Measurements from ENCODE around the gene FKBP14.

Gene FKBP14

GRCh38 chr7:29974286-29974685, 52.2 kb downstream of the FKBP14 start:
- no peak overlapping the region for H3K4me2 ChIP-seq
- H3K27me3 ChIP-seq (ENCODE audit: insufficient read depth, low read depth): no peaks in the 10 kb centered on the region
- no peaks in the 10 kb centered on the region for H4K20me1 ChIP-seq (ENCODE audit: insufficient read depth)
- no peak for TF ChIP-seq CTCF (conservative IDR thresholded peaks at IDR 0.05; ENCODE audit: low read depth, low read length)
- H3K9ac ChIP-seq: no peak overlapping the region
- no peaks in the 10 kb centered on the region for H3K4me1 ChIP-seq (ENCODE audit: low read depth, poor library complexity, severe bottlenecking)
- no peak overlapping the region for H2AFZ ChIP-seq (ENCODE audit: low read depth)
- no peak overlapping the region for H3K27ac ChIP-seq
- H3K79me2 ChIP-seq (ENCODE audit: insufficient read depth, low read depth): no peaks in the 10 kb centered on the region
- no peak overlapping the region for H3K4me3 ChIP-seq (IDR thresholded peaks at IDR 0.05; ENCODE audit: insufficient read depth, low read depth, low read length)
- H3K36me3 ChIP-seq (ENCODE audit: insufficient read depth): no peaks in the 10 kb centered on the region

GRCh38 chr7:29972315-29972669, 54.2 kb downstream of the FKBP14 start:
- H3K9ac ChIP-seq: no peak overlapping the region

GRCh38 chr7:29971566-29972314, 54.8 kb downstream of the FKBP14 start:
- Histone ChIP-seq H3K36me3 (ENCODE audit: insufficient read depth) (no peaks in the 10 kb centered on the region), H3K4me3 (IDR thresholded peaks at IDR 0.05; ENCODE audit: insufficient read depth, low read depth, low read length) (no peak overlapping the region), H3K27ac (no peak overlapping the region), H3K4me2 (no peak overlapping the region), H3K27me3 (ENCODE audit: insufficient read depth, low read depth) (no peaks in the 10 kb centered on the region), H4K20me1 (ENCODE audit: insufficient read depth) (no peaks in the 10 kb centered on the region), H3K4me1 (ENCODE audit: low read depth, poor library complexity, severe bottlenecking) (no peaks in the 10 kb centered on the region), H2AFZ (ENCODE audit: low read depth) (no peak overlapping the region), H3K9ac (no peak overlapping the region), H3K79me2 (ENCODE audit: insufficient read depth, low read depth) (no peaks in the 10 kb centered on the region)
- no peak for TF ChIP-seq CTCF (conservative IDR thresholded peaks at IDR 0.05; ENCODE audit: low read depth, low read length)

More at GRCh38 chr7:29972315-29972669, 54.2 kb downstream of the FKBP14 start:
- Histone ChIP-seq H3K4me1 (ENCODE audit: low read depth, poor library complexity, severe bottlenecking) (no peaks in the 10 kb centered on the region), H3K27ac (no peak overlapping the region), H3K36me3 (ENCODE audit: insufficient read depth) (no peaks in the 10 kb centered on the region), H3K79me2 (ENCODE audit: insufficient read depth, low read depth) (no peaks in the 10 kb centered on the region), H2AFZ (ENCODE audit: low read depth) (no peak overlapping the region), H3K4me3 (IDR thresholded peaks at IDR 0.05; ENCODE audit: insufficient read depth, low read depth, low read length) (no peak overlapping the region), H3K27me3 (ENCODE audit: insufficient read depth, low read depth) (no peaks in the 10 kb centered on the region), H4K20me1 (ENCODE audit: insufficient read depth) (no peaks in the 10 kb centered on the region), H3K4me2 (no peak overlapping the region)
- no peak for TF ChIP-seq CTCF (conservative IDR thresholded peaks at IDR 0.05; ENCODE audit: low read depth, low read length)

- H3K4me3 ChIP-seq (IDR thresholded peaks at IDR 0.05; ENCODE audit: insufficient read depth, low read depth, low read length): no peak overlapping the region
- no peak overlapping the region for H3K27ac ChIP-seq
- H4K20me1 ChIP-seq (ENCODE audit: insufficient read depth): no peaks in the 10 kb centered on the region
- no peak overlapping the region for H2AFZ ChIP-seq (ENCODE audit: low read depth)
- H3K9ac ChIP-seq: no peak overlapping the region
- no peak for TF ChIP-seq CTCF (conservative IDR thresholded peaks at IDR 0.05; ENCODE audit: low read depth, low read length)
- no peaks in the 10 kb centered on the region for H3K4me1 ChIP-seq (ENCODE audit: low read depth, poor library complexity, severe bottlenecking)
- no peaks in the 10 kb centered on the region for H3K36me3 ChIP-seq (ENCODE audit: insufficient read depth)
- H3K79me2 ChIP-seq (ENCODE audit: insufficient read depth, low read depth): no peaks in the 10 kb centered on the region
- H3K4me2 ChIP-seq: no peak overlapping the region
- H3K27me3 ChIP-seq (ENCODE audit: insufficient read depth, low read depth): no peaks in the 10 kb centered on the region
These were observed 56.3 kb downstream of the FKBP14 start for GRCh38 chr7:29970158-29970557.

Data from KMS-11 (cell line).